M059J (cell line): ENCODE data around the gene EPHA10. TPM values are rescaled to one million over a fixed set of nuclear protein-coding genes. Genes with fewer than 3 reads are reported as not detected.
"Not testable (repeated sequence)": the region's sequence is repeated elsewhere in the genome, so short reads cannot be mapped to it uniquely, and the experiment has no call there.

ENCODE experiments used
- DNase-seq: peaks from one replicate; pipeline ENCODE4 v3.0.0-alpha.2; 2012; ENCODE audit warnings: low read depth
- total RNA-seq: library from RNA; depleted of rRNA; stranded (reverse); fragments of >200 nt; shearing (Covaris generic); gene quantifications from 2 replicates; pipeline ENCODE4 v1.2.3, GENCODE V29; 2014

Gene EPHA10
- total RNA-seq, 1 experiment from 2014 or later, result not detected

DNA sequence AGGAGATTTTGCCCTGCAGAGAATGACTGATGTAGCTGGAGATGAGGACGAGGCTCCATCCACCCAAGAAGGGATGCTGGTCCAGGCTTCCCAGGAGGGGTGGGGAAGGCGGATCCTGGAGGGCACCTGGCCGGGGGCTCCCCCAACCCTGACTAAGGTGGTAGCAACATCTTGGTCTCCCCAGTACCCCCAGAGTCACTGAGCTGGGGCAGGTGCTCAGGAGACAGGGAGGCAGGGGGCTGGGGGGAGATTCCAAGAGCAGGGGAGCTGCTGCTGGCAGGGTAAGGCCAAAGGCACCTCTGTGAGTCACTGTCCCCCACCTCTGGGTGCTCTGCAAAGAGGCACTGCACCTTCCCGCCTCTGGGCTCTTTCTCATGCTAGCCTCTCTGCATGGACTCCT is 48.6 kb downstream of the EPHA10 start:
- DNase-seq, result no peak

DNA sequence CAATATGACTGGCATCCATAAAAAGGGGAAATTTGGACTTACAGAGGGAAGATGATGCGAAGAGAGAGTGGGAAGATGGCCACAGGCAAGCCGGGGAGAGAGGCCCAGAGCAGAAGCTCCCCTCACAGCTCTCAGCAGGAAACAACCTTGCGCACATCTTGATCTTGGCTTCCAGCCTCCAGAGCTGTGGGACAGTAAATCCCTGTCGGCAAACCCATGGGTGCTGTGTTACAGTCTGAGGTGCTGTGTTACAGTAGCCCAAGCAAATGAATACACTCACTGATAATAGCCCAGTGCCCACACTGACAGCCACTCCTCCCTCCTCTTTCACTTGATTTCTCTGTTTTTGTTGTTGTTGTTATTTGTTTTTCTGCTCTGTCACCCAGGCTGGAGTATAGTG is 50.2 kb downstream of the EPHA10 start:
- DNase-seq, result no peak

DNA sequence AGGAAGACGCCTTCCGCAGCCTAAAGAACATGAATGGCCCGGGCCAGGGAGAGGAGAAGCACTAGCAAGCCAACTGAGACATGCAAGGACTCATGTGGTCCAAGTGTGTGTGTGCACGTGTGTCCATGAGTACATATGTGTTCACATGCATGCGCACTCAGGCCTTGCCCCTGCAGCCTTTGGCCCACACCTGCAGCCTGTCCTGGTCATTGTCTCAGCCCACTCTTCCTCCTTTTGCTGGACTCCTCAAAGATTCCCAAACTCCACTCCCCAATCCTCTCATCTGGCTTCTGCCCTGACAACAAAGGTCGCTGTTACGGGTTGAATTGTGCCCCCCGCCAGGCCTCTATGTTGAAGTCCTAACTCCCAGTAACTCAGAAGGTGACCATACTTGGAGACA is 50.7 kb downstream of the EPHA10 start:
- no peak for DNase-seq

DNA sequence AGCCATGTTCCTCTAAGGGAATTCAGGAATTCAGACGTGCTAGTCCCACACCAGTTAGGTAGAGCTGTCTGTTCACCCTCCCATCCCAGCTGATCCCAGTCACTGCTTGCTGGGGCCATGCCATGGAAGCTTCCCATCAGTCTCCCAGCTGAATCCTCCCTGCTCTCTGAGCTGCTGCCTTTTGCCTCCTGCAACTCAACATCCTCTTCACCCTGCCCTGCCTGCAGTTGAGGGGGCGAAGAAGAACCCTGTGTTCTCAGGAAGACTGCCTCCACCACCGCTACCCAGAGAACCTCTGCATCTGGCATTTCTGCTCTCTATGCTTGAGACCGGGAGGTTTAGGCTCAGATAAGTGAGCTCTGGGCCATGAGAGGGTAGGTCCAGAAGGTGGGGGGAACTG is 56.4 kb downstream of the EPHA10 start:
- DNase-seq, result no peak

DNA sequence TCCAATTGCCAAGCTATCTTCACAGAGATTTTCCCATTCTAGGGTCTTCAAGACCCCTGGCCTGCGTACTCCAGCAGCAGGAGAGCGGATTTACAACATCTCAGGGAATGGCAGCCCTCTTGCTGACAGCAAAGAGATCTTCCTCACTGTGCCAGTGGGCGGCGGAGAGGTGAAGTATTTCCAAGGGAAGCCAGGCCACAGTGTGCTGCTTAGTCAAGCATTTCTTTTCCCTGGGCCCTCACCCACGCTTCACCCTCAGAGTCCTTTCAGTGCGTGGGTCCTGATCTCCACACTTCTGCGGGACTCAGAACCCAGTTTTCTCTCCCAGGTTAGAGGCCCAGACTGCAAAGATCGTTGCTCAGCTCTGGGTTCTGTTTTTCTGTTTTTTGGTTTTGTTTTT is 59.5 kb downstream of the EPHA10 start:
- no peak for DNase-seq

DNA sequence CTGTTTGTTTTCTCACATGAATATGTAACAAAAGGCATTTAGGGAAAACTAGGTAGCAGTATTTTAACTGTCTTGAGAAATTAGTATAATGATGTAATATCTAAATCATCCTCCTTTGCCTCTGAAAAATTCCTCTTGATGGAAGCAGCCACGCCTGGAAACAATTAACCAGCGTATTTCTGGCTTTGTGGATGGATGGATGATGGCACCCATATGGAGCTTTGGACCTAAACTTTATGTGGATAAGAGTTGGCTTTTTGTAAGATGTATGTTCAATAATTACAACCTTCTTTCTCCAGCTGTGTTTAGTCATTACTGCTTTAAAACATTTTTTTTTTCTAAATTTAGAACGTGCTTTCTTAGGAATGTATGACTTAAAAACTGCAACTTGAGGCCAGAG is 60.0 kb downstream of the EPHA10 start:
- DNase-seq, result no peak

DNA sequence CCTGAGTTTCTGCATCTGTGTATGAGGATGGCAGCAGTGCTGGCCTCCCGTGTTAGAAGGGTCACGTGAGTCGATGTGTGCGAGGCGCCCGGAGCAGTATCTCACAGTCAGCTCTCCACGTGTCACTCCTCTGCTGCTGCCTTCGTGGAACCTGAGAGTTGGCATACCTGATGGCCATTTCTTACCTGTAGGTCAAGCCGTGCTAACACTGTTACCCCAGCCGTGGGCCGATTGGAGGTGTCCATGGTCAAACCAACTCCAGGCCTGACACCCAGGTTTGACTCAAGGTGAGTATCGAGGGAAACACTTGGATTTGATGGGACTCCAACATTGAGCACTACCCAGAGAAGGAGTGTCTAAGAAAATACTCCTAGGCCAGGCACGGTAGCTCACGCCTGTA is 61.9 kb downstream of the EPHA10 start:
- DNase-seq, result no peak

DNA sequence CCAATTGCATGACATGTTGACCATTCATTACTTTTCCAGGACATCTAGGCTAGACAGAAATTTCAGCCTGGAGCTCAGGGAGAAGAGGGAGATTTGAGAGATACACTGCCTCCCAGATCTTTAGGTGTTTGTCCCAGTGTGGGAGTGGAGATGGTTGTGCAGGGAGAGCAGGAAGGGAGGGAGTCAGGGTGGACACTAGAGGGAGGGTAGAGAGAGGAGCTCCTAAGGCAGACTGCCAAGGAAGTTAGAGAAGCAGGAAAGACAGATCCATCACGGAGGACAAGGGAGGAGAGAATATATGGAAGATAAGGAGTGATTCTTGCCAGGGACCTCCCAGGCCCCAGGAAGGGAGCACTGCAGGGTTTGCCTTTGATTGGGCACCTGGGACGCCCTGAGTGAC is 63.9 kb downstream of the EPHA10 start:
- no peak for DNase-seq

DNA sequence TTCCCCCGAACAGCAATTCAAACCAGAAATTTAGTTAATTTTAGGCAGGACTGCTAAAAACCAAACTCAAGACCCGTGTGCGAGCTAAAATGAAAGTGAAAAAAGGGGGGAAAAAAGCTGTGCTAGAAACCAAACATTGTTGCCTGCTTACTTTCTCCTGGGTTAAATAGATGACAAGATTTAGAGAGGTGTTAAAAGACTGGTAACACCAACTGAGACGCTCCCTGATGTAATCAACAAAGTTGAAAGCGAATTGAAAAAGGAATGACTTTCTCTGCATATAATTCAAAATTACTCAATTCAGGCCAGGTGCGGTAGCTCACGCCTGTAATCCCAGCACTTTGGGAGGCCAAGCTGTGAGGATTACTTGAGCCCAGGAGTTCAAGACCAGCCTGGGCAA is 65.8 kb downstream of the EPHA10 start:
- DNase-seq, result no peak

DNA sequence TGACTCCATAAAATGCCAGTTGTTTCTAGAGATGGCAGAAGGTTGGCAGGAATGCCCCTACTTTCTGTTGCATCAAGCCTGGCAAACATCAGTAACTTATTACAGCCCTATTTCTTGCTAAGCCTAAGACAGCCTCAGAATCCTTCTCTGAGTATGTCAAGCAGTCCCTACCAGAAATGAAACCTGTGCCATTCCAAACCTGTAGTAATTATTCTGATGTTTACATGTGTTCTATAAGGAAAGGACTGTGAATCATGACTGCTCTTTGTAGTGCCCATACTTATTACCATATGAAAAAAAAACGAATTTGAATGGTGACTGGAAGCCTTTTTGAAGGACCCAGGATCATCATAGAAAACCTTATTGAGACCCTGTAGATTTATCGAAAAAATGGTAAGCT is 67.2 kb downstream of the EPHA10 start:
- no peak for DNase-seq

DNA sequence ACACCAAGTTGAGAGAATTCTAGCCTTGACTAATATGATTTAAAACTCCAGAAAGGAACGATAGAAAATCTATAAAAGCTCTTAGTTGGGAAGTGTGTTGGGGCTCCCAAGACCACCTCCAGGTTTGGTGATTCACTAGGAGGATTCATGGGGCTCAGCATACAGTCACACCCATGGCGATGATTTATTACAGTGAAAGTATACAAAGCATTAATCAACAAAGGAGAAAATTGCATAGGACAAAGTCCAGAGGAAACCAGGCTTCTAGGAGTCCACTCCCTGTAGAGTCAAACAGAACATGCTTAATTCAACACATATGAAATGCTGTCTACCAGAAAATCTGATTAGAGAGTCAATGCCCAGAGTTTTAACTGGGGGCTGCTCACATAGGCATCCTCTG is 67.8 kb downstream of the EPHA10 start:
- DNase-seq, result no peak

DNA sequence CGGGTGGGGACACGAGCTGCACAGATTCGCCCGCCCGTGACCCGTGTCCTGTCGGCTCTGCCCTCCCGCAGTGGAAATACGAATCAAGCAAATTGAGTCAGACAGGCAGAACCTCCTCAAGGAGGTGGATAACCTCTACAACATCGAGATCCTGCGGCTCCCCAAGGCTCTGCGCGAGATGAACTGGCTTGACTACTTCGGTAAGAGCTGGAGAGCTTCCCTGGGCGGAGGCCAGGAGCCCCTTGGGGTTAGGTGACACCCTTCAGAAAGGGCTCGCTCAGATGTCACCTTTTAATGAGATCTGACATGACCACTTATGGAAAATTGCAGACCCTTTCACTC is 72.1 kb downstream of the EPHA10 start:
- DNase-seq, result no peak

DNA sequence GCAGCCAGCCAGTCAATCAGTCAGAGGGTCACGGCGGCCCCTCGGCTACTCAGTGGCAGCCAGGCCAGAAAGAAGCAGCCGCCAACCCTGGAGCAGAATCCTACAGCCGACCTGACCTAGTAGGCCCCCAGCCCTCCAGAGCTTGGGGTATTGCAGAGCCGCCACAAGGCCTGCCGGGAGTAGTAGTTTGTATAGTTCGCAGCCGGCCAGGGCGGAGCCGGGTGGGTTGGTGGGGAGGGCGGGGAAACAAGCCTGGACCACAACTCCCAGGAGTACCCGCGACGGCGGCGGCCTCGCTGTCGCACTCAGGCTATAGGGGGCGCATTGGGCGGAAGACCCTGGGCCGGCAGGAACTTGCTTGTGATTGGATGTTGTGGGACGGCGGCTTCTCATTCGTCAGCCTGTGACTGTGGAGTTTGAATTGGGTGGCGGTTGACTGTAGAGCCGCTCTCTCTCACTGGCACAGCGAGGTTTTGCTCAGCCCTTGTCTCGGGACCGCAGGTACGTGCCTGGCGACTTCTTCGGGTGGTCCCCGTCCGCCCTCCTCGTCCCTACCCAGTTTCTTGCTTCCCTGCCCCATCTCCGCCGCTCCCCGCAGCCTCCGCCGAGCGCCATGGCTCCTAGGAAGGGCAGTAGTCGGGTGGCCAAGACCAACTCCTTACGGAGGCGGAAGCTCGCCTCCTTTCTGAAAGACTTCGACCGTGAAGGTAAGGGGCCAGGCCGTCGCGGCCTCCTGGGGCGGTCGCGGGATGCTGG is 72.7 kb downstream of the EPHA10 start, which contains the start of gene CDCA8:
TSS of gene CDCA8 (plus strand) at position 439 of the 756 bp plus-strand sequence. CDS start at position 614, 175 bp downstream.
- peak; percentile 98 for DNase-seq

DNA sequence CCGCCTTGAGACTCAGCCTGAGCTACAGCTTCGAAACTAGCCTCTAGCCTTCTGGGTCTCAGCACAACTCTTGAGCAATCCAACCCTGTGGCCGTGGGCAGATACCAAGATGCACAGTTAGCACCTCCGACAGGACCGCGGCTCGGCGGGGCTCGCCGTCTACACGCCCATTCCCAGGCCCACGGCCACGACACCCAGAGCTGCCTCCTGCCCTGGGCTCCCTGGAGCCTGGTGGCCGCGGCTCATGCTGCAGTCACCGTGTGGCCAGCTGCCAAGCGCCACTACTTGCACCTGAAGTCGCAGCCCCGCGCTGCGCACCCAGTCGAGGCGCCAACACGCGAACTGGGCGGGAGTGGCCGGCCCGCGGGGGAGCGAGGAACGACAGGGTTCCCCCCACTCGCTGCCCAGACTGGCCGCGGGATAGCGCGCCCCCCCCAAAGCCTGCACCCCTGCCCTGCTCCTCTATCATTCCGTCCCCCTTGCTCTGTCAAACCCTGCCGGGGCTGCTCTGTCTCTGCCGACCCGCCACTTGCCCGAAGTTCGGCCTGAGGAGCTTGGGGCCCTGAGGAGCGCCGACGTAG is 73.3 kb downstream of the EPHA10 start:
- peak; percentile 59 for DNase-seq

DNA sequence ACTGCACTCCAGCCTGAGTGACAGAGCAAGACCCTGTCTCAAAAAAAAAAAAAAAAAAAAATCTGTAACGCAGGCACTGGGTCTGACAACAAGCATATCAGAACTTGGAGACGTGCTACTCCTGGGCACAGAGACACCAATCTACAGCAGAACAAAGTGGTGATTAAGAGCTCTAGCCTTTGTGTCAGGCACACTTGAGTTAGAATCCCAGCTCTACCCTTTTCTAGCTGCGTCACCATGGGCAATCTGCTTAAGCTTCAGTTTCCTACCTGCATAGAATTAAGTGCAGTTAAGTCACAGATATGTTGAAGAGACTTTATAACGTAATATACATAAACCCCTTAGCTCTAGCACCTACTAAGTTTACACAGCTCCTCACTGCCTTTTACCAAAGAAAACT is 76.0 kb downstream of the EPHA10 start:
- no peak for DNase-seq

DNA sequence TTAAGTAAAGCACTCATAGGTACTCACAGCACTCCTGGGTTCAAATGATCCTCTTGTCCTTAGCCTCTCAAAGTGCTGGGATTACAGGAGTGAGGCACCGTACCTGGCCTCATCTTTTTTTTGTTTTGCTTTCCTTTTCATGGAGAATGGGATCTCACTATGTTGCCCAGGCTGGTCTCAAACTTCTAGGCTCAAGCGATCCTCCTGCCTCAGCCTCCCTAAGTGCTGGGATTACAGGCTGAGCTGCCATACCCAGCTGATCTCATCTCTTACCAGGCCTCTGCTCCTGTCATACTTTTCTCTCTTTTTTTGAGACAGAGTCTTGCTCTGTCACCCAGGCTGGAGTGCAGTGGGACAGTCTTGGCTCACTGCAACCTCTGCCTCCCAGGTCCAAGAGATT is 77.2 kb downstream of the EPHA10 start:
- not testable (repeated sequence) for DNase-seq

DNA sequence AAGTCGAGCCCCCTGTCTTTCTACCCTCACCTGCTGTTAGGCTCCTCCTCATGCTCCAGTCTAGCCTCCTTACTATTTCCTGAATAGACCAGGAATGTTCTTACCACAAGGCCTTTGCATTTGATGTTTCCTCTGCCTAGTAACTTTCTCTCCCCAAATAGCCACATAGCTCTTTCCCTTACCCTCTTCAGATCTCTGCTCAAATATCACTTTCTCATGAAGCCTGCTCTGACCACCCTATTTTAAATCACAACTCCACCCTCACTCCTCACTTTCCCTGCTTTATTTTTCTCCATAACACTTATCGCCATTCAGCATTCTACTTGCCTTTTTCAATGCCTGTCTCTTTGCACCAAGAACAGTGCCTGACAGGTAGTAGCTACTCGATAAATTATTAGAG is 79.2 kb downstream of the EPHA10 start:
- DNase-seq, result no peak

DNA sequence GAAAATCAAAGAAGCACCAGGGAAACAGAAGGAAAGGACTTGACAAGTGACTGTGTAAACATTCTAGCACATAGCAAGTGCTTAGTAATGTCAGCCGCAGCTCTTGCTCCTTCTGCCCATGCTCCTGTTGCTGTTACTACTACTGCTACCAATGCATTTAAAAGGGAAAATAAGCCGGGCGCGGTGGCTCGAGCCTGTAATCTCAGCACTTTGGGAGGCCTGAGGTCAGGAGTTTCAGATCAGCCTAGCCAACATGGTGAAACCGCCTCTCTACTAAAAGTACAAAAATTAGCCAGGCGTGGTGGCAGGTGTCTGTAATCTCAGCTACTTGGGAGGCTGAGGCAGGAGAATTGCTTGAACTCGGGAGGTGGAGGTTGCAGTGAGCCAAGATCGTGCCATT is 80.7 kb downstream of the EPHA10 start:
- DNase-seq, result not testable (repeated sequence)

DNA sequence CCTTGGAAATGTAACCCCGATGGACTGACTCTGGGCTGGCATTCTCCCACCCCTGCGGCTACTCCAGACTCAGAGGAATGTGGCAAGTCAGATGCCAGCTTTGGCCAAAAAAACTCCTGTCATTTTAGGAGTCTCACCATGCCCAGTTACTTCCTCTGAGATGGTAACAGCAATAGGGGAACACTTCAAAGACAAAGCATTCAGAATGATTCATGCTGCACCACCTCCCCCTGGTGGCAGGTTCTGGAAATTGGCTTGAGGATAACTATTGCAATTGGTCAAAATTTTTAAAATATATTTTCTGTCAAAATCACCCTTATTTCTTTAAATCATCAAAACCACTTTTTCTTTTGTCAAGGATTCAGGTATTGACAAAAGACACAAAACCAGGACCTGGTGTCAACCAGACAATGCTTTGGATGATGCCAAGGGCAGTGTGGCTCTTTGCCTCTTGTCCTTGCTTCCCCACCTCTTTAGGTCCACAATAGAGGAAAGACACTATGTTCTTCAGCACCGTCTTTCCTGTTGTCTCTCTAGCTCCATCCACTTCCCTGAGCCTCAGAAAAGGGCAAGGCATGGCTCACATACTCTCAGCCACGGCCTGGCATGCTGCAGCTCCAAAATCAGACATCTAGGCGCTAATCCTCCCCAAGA is 82.5 kb downstream of the EPHA10 start:
- DNase-seq, result peak; percentile 66

DNA sequence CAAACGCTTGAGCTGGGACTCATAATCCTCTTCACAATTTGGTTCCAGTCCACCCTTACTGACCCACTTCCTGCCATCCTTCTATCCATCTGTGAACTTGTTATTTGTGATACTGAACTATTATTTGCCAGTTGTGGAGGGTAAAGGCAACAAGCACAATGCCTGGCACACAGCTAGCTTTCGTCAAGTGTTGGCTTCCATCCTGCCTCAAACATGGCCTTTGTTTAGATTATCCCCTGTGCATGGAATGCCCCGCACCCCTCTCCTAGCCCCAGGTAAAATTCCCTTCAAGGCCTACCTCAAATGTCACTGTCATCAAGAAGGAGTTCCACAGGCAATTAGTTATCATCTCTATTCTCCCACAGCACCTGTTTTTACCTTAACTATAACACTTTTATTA is 84.0 kb downstream of the EPHA10 start:
- no peak for DNase-seq

DNA sequence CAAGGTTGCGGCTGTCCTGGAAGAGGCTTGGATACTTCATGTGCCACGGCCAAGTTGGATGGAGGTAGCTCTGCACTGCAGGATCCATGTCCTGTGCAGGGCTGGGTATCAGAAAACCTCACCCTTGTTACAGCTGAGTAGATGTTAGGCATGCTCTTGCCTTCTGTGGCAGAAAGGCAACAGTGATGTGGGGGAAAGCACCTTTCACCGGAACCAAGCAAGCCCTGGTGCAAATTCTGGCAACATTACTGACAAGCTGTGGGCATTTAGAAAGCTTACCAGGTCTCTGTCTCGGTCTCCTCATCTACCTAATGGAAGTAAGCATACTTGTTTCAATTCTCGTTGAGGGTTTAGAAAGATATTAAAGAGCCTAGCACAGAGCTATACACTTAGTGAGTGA is 87.1 kb downstream of the EPHA10 start:
- no peak for DNase-seq

DNA sequence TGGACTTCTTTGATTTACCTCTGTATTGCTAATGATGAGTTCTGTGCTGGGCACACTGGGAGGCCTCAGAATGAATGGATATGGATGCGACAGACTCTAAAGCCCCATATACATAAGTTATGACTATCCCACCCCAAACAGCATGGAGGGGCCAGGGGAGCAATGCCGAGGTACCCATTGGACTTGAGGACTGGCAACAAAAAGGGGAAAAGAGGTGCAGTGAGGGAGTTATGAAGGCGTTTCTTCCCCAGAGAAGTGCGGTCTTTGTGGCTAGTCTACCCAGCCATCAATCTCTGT is 87.8 kb downstream of the EPHA10 start:
- no peak for DNase-seq

DNA sequence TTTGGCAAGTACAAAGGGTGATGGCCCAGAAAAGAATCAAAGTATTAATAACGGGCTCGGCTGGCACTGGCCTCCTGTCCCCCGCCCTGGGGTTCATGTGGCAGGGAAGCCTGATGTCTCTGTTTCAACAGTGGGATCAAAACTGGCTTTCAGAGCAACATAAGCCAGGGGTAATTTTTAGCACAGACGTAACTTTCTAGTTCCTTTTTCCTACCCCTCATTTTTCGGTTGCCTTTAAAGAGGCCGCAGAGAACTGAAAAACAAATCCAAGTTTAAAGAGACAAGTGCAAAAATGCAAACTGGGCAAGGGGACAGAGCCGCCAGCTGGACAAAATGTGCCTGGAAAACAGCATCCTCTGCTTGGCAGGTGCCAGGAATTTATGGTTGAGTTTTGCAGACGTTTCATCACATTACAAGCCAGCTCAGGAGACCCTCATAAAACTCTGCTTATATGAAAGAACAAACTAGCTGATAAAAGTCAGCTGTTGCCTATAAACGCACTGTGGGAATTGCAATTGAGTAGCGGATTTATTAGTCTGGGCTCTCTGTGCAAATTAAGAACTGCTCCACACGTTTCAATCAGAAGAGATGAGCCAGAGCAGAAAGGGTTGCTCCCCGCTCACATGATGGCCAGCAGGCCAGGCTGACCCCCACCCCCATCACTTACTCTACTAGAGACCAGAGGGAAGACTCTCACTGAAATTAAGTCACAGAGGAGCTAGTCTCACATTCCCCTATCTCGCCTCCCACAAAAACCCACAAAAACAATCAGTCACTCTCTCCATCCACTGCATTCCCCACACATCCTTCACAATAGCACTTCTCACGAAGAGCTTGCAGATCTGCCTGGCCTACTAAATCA is 88.4 kb downstream of the EPHA10 start:
- no peak for DNase-seq
